Measurements from ENCODE around the gene CSNK2B.

Gene CSNK2B

GRCh38 chr6:31657406-31658157, 8.3 kb upstream of the CSNK2B start:
- no peak overlapping the region for H3K9ac ChIP-seq (ENCODE audit: low read length)
- H3K4me3 ChIP-seq (ENCODE audit: low read length) = no peak overlapping the region
- DNase-seq (ENCODE audit: low read depth) = no peak

GRCh38 chr6:31658158-31658688, 7.7 kb upstream of the CSNK2B start:
- DNase-seq (ENCODE audit: low read depth) = no peak
- no peaks in the 10 kb centered on the region for H3K9me3 ChIP-seq (ENCODE audit: control insufficient read depth, low read length)
- peaks cover 36% of the 10 kb centered on the region for H3K4me1 ChIP-seq (ENCODE audit: control insufficient read depth, insufficient read depth, low read length)
- no peak overlapping the region for H3K4me3 ChIP-seq (ENCODE audit: low read length)
- H3K9ac ChIP-seq (ENCODE audit: low read length) = no peak overlapping the region
- no peaks in the 10 kb centered on the region for H3K27me3 ChIP-seq (replicated peaks; ENCODE audit: control insufficient read depth, insufficient read depth, low read length)
- peaks cover 20% of the 10 kb centered on the region for H3K36me3 ChIP-seq (ENCODE audit: control insufficient read depth, insufficient read depth, low read length, severe bottlenecking)

More at GRCh38 chr6:31657406-31658157, 8.3 kb upstream of the CSNK2B start:
- no peaks in the 10 kb centered on the region for H3K27me3 ChIP-seq (replicated peaks; ENCODE audit: control insufficient read depth, insufficient read depth, low read length)
- peaks cover 31% of the 10 kb centered on the region for H3K4me1 ChIP-seq (ENCODE audit: control insufficient read depth, insufficient read depth, low read length)
- peaks cover 20% of the 10 kb centered on the region for H3K36me3 ChIP-seq (ENCODE audit: control insufficient read depth, insufficient read depth, low read length, severe bottlenecking)
- H3K9me3 ChIP-seq (ENCODE audit: control insufficient read depth, low read length) = no peaks in the 10 kb centered on the region

GRCh38 chr6:31658983-31659648, 6.8 kb upstream of the CSNK2B start:
- peaks cover 39% of the 10 kb centered on the region for H3K4me1 ChIP-seq (ENCODE audit: control insufficient read depth, insufficient read depth, low read length)
- H3K4me3 ChIP-seq (ENCODE audit: low read length) = peak overlapping the region; percentile 98
- H3K27me3 ChIP-seq (replicated peaks; ENCODE audit: control insufficient read depth, insufficient read depth, low read length) = no peaks in the 10 kb centered on the region
- H3K9ac ChIP-seq (ENCODE audit: low read length) = peak overlapping the region; percentile 97
- peaks cover 20% of the 10 kb centered on the region for H3K36me3 ChIP-seq (ENCODE audit: control insufficient read depth, insufficient read depth, low read length, severe bottlenecking)
- DNase-seq (ENCODE audit: low read depth) = no peak
- no peaks in the 10 kb centered on the region for H3K9me3 ChIP-seq (ENCODE audit: control insufficient read depth, low read length)

GRCh38 chr6:31659649-31660380, 6.1 kb upstream of the CSNK2B start:
- DNase-seq (ENCODE audit: low read depth) = peak; percentile 50
- Histone ChIP-seq H3K27me3 (replicated peaks; ENCODE audit: control insufficient read depth, insufficient read depth, low read length) (no peaks in the 10 kb centered on the region), H3K36me3 (ENCODE audit: control insufficient read depth, insufficient read depth, low read length, severe bottlenecking) (peaks cover 20% of the 10 kb centered on the region), H3K4me3 (ENCODE audit: low read length) (peak overlapping the region; percentile 98), H3K9ac (ENCODE audit: low read length) (peak overlapping the region; percentile 97), H3K9me3 (ENCODE audit: control insufficient read depth, low read length) (no peaks in the 10 kb centered on the region), H3K4me1 (ENCODE audit: control insufficient read depth, insufficient read depth, low read length) (peaks cover 44% of the 10 kb centered on the region)

GRCh38 chr6:31660381-31661261, 5.3 kb upstream of the CSNK2B start, which contains the start of gene C6orf47:
C6orf47 (minus strand) TSS chr6:31660778; CDS start chr6:31659947, 831 bp downstream.
- peak; percentile 93 for DNase-seq (ENCODE audit: low read depth)
- peak within 1 kb of the TSS; percentile 98 for H3K4me3 ChIP-seq (ENCODE audit: low read length)
- H3K36me3 ChIP-seq (ENCODE audit: control insufficient read depth, insufficient read depth, low read length, severe bottlenecking) = peaks cover 20% of the 10 kb centered on the region
- no peaks in the 10 kb centered on the region for H3K27me3 ChIP-seq (replicated peaks; ENCODE audit: control insufficient read depth, insufficient read depth, low read length)
- no peaks in the 10 kb centered on the region for H3K9me3 ChIP-seq (ENCODE audit: control insufficient read depth, low read length)
- peak within 1 kb of the TSS; percentile 97 for H3K9ac ChIP-seq (ENCODE audit: low read length)
- peaks cover 44% of the 10 kb centered on the region for H3K4me1 ChIP-seq (ENCODE audit: control insufficient read depth, insufficient read depth, low read length)

- Histone ChIP-seq H3K36me3 (ENCODE audit: control insufficient read depth, insufficient read depth, low read length, severe bottlenecking) (peaks cover 17% of the 10 kb centered on the region), H3K9me3 (ENCODE audit: control insufficient read depth, low read length) (no peaks in the 10 kb centered on the region), H3K9ac (ENCODE audit: low read length) (peak overlapping the region; percentile 97), H3K27me3 (replicated peaks; ENCODE audit: control insufficient read depth, insufficient read depth, low read length) (no peaks in the 10 kb centered on the region), H3K4me3 (ENCODE audit: low read length) (peak overlapping the region; percentile 98), H3K4me1 (ENCODE audit: control insufficient read depth, insufficient read depth, low read length) (peaks cover 44% of the 10 kb centered on the region)
- DNase-seq (ENCODE audit: low read depth) = no peak
Measured at GRCh38 chr6:31661262-31662123, 4.4 kb upstream of the CSNK2B start.

- H3K9me3 ChIP-seq (ENCODE audit: control insufficient read depth, low read length) = no peaks in the 10 kb centered on the region
- H3K27me3 ChIP-seq (replicated peaks; ENCODE audit: control insufficient read depth, insufficient read depth, low read length) = no peaks in the 10 kb centered on the region
- H3K4me3 ChIP-seq (ENCODE audit: low read length) = no peak overlapping the region
- H3K4me1 ChIP-seq (ENCODE audit: control insufficient read depth, insufficient read depth, low read length) = peaks cover 50% of the 10 kb centered on the region
- H3K9ac ChIP-seq (ENCODE audit: low read length) = no peak overlapping the region
- DNase-seq (ENCODE audit: low read depth) = no peak
- H3K36me3 ChIP-seq (ENCODE audit: control insufficient read depth, insufficient read depth, low read length, severe bottlenecking) = peaks cover 18% of the 10 kb centered on the region
Measured at GRCh38 chr6:31662124-31662723, 3.7 kb upstream of the CSNK2B start.

GRCh38 chr6:31663126-31663960, 2.5 kb upstream of the CSNK2B start:
- Histone ChIP-seq H3K4me1 (ENCODE audit: control insufficient read depth, insufficient read depth, low read length) (peaks cover 47% of the 10 kb centered on the region), H3K4me3 (ENCODE audit: low read length) (peak overlapping the region; percentile 98), H3K36me3 (ENCODE audit: control insufficient read depth, insufficient read depth, low read length, severe bottlenecking) (peaks cover 25% of the 10 kb centered on the region), H3K9ac (ENCODE audit: low read length) (peak overlapping the region; percentile 98), H3K27me3 (replicated peaks; ENCODE audit: control insufficient read depth, insufficient read depth, low read length) (no peaks in the 10 kb centered on the region), H3K9me3 (ENCODE audit: control insufficient read depth, low read length) (no peaks in the 10 kb centered on the region)
- peak; percentile 59 for DNase-seq (ENCODE audit: low read depth)
